Measurements from ENCODE around the gene LIMS1. TPM values are rescaled to one million over a fixed set of nuclear protein-coding genes. Genes with fewer than 3 reads are reported as not detected.
"Not testable (repeated sequence)": the region's sequence is repeated elsewhere in the genome, so short reads cannot be mapped to it uniquely, and the experiment has no call there.

The LIMS1 gene
- total RNA-seq, 1 experiment from 2014 or later, result 56.1 TPM

DNA sequence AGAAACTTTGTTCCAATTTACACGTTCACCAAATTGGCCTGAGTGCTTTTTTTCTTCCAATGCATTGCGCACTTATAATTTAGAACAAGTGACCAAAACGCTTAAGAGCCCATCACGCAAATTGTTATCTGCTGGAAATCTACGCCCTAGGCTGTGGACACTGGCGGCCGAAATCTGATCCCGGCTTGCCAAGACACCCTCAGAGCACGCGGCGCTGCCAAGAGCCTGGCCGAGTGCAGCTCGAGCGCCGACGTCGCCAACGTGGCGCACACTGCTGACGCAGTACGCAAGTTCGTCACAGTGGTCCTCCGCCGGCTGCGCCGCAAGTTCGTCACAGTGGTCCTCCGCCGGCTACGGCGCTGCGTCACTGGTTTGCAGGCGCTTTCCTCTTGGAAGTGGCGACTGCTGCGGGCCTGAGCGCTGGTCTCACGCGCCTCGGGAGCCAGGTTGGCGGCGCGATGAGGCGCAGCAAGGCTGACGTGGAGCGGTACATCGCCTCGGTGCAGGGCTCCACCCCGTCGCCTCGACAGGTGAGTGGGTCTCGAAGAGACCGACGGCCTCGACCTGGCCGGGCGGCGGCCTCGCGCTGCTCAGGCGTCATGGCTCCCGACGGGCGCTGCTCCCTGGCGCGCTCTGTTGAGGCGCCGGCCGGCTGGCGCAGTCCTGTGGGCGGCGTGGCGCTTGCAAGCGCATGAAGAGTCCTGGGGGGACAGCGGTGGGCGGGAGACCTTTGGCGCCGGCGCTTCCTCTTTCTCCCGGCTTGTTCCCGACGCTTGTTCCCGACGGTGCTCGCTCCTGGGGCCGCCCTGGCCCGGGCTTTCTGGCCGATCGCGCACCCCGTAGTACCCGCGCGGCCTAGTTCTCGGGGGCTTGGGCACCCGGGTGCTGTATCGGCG lies 185.1 kb downstream of the LIMS1 start, which contains the start of gene RANBP2:
Gene RANBP2, plus strand, starts transcription at position 334 of the 896 bp plus-strand sequence. Its CDS starts 125 bp downstream, at position 459.
- DNase-seq (ENCODE audit: low read depth), result peak; percentile 99

DNA sequence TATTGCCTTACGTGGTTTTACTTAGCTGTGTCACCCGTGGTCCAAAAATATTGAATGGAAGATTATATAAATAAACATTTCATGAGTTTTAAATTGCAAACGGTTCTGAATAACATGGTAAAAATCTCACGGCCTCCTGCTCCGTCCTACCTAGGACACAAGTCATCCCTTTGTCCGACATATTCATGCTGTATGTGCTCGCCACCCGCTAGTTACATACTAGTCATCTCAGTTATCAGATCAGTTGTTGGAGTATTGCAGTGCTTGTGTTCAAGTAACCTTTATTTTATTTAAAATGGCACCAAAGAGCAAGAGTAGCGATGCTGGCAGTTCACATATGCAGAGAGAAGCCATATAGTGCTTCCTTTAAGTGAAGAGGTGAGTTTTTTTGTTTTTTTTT lies 191.8 kb downstream of the LIMS1 start:
- DNase-seq (ENCODE audit: low read depth), result not testable (repeated sequence)

DNA sequence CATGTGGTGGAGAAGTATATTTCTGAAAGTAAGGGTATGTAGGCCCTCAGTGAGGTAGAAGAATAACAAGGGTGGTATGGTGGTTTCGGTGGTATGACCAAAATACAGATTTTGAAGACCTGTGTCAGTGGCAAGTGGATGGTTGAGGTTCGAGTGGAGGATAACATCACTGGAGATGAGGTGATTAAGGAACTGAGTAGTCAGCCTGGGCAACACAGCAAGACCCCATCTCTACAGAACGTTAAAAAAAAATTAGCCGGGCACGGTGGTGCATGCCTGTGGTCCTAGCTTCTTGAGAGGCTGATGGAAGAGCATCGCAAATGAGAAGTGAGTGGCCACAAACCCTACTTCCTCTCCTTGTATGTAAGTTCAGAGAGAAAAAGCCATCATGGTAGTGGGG lies 200.4 kb downstream of the LIMS1 start:
- not testable (repeated sequence) for DNase-seq (ENCODE audit: low read depth)

Other genes starting within 250 kb of the LIMS1 start
- gene SULT1C2, start 245.6 kb upstream of the LIMS1 start, total RNA-seq (2014; rRNA removed; shearing (Covaris generic)), result not detected in 2 replicates
- gene SULT1C4, start 156.5 kb upstream of the LIMS1 start, total RNA-seq (2014; rRNA removed; shearing (Covaris generic)), result not detected in 2 replicates
- 10.7 and 18.1 TPM in 2 replicates for gene GCC2, start 85.3 kb upstream of the LIMS1 start, total RNA-seq (2014; rRNA removed; shearing (Covaris generic))
- gene RANBP2, start 185.0 kb downstream of the LIMS1 start, total RNA-seq (2014; rRNA removed; shearing (Covaris generic)), result 51.6 and 56.0 TPM in 2 replicates